Prostate gland (tissue), 2 donors: ENCODE measurements around the gene PHF10.

ENCODE experiments used
- CTCF ChIP-seq, 4 experiments: fragments of 200-600 bp in 2 of 4; fragments of 450-650 bp in 2 of 4; sonication (generic) in 2 of 4; IDR thresholded peaks; 1 replicate in 3 of 4; 2 replicates in 1 of 4; pipeline ENCODE4 v1.5.1; 2016 to 2019; ENCODE audit warnings: antibody characterized with exemption in 4 of 4, mild to moderate bottlenecking in 2 of 4, moderate library complexity in 2 of 4
- POLR2A ChIP-seq: fragments of 450-650 bp; IDR thresholded peaks from one replicate; pipeline ENCODE4 v1.6.1; 2016; ENCODE audit warnings: antibody characterized with exemption, mild to moderate bottlenecking
- POLR2AphosphoS5 ChIP-seq: sonication (generic); formaldehyde crosslinking; IDR thresholded peaks from one replicate; pipeline ENCODE4 v1.6.1; 2017; ENCODE audit warnings: antibody characterized with exemption

- TF ChIP-seq CTCF (IDR thresholded peaks at IDR 0.05) (no peak), POLR2A (peak; percentile 6), POLR2AphosphoS5 (no peak)
Observed at GRCh38 chr6:169724494-169725124, at the start of gene PHF10.
